HCT116 (cell line): ENCODE measurements around the gene CNNM4. TPM values are rescaled to one million over a fixed set of nuclear protein-coding genes. Genes with fewer than 3 reads are reported as not detected.
A peak's percentile ranks its signal among the peaks of the same experiment; 100 is the strongest.

Source experiments
- ATAC-seq: fragments of 200-7000 bp; cut with Tn5 transposase; 2 replicates; pipeline ENCODE4 v1.9.1; 2020; ENCODE audit warnings: mild to moderate bottlenecking, moderate library complexity
- BruUV-seq: library from RNA; stranded (reverse); fragments of 400-500 nt; replicated peaks from 2 replicates; lab custom pipeline; 2021; lab: Mats Ljungman, UMichigan
- CTCF ChIA-PET: fragments of 300-600 bp; sonication (Branson Sonifier 250); formaldehyde crosslinking; loops from one replicate; lab custom pipeline; 2021; ENCODE audit warnings: antibody characterized with exemption; lab: Charles Lee
- POLR2A ChIA-PET: fragments of 300-600, 350-600 bp; sonication (Branson Sonifier 250); formaldehyde crosslinking; loops from one replicate; lab custom pipeline; 2021; ENCODE audit warnings: antibody characterized with exemption; lab: Charles Lee
- RAD21 ChIA-PET, 2 experiments: fragments of 300-600 bp; sonication (Branson Sonifier 250); formaldehyde crosslinking; loops; one replicate each; lab custom pipeline; 2023; ENCODE audit warnings: low total read pairs in 2 of 2; ENCODE audit not compliant: uncharacterized antibody in 2 of 2, unreplicated experiment in 2 of 2, low non-redundant PET in 1 of 2; lab: Charles Lee
- DNase-seq: peaks from one replicate; pipeline ENCODE4 v3.0.0-alpha.2; 2010; ENCODE audit warnings: low read depth, low spot score
- H2AFZ ChIP-seq: fragments of 200-600 bp; shearing (Covaris generic), sonication (generic); 2 replicates; pipeline ENCODE4 v1.6.1; 2017; ENCODE audit warnings: low read depth, mixed run types, mixed read lengths, antibody characterized with exemption, low read length; ENCODE audit not compliant: poor library complexity, severe bottlenecking
- H3K27ac ChIP-seq: 2 replicates; pipeline ENCODE4 v1.5.1; 2012; ENCODE audit warnings: low read depth, low read length
- H3K27me3 ChIP-seq: fragments of 200-600 bp; sonication (generic); 2 replicates; pipeline ENCODE4 v1.6.1; 2016; ENCODE audit warnings: mixed run types, low read length, mixed read lengths; ENCODE audit not compliant: insufficient read depth
- H3K36me3 ChIP-seq, 2 experiments: fragments of 200-500 bp in 1 of 2; fragments of 200-600 bp in 1 of 2; sonication (Bioruptor generic) in 1 of 2; sonication (generic) in 1 of 2; 2 replicates each; pipeline versions ENCODE4 v1.5.1 to v1.6.1; 2014 to 2016; ENCODE audit warnings: low read length in 2 of 2, inconsistent platforms in 1 of 2, mixed read lengths in 1 of 2, mixed run types in 1 of 2; ENCODE audit not compliant: insufficient read depth in 2 of 2, control insufficient read depth in 1 of 2
- H3K4me1 ChIP-seq, 2 experiments: fragments of 200-600 bp in 1 of 2; sonication (generic) in 1 of 2; 2 replicates each; pipeline versions ENCODE4 v1.5.1 to v1.6.1; 2012 to 2017; ENCODE audit warnings: low read length in 2 of 2, inconsistent platforms in 1 of 2, mild to moderate bottlenecking in 1 of 2, mixed read lengths in 1 of 2, mixed run types in 1 of 2, moderate library complexity in 1 of 2; ENCODE audit not compliant: insufficient read depth in 2 of 2, control insufficient read depth in 1 of 2
- H3K4me2 ChIP-seq: fragments of 200-600 bp; sonication (generic); 2 replicates; pipeline ENCODE4 v1.6.1; 2017; ENCODE audit warnings: mixed run types, low read length, mixed read lengths
- H3K4me3 ChIP-seq, 2 experiments: fragments of 200-600 bp in 1 of 2; sonication (generic) in 1 of 2; replicated peaks in 1 of 2; 2 replicates each; pipeline ENCODE4 v1.5.1; 2011 to 2016; ENCODE audit warnings: low read length in 2 of 2, control low read depth in 1 of 2, low read depth in 1 of 2, mild to moderate bottlenecking in 1 of 2, mixed read lengths in 1 of 2, mixed run types in 1 of 2
- H3K79me2 ChIP-seq: fragments of 200-600 bp; sonication (generic); 2 replicates; pipeline ENCODE4 v1.6.1; 2017; ENCODE audit warnings: mild to moderate bottlenecking, mixed run types, low read length, moderate library complexity, mixed read lengths; ENCODE audit not compliant: insufficient read depth
- H3K9ac ChIP-seq: fragments of 200-600 bp; sonication (generic); 2 replicates; pipeline ENCODE4 v1.6.1; 2016; ENCODE audit warnings: low read length, mixed read lengths
- H3K9me2 ChIP-seq: fragments of 200-600 bp; sonication (generic), shearing (Covaris generic); 2 replicates; pipeline ENCODE4 v1.6.1; 2017; ENCODE audit warnings: mixed run types, mild to moderate bottlenecking, moderate library complexity; ENCODE audit not compliant: insufficient read depth
- H3K9me3 ChIP-seq, 2 experiments: fragments of 200-500 bp in 1 of 2; fragments of 200-600 bp in 1 of 2; sonication (Bioruptor generic) in 1 of 2; sonication (generic) in 1 of 2; 2 replicates each; pipeline ENCODE4 v1.6.1; 2014 to 2017; ENCODE audit warnings: low read length in 2 of 2, mixed read lengths in 2 of 2, inconsistent platforms in 1 of 2, low read depth in 1 of 2, mild to moderate bottlenecking in 1 of 2, mixed run types in 1 of 2, moderate library complexity in 1 of 2; ENCODE audit not compliant: control insufficient read depth in 1 of 2, insufficient read depth in 1 of 2
- H4K20me1 ChIP-seq: fragments of 200-600 bp; sonication (generic), shearing (Covaris generic); 2 replicates; pipeline ENCODE4 v1.6.1; 2017; ENCODE audit warnings: mixed run types, mild to moderate bottlenecking, moderate library complexity; ENCODE audit not compliant: insufficient read depth
- ATF3 ChIP-seq: IDR thresholded peaks from 2 replicates; pipeline ENCODE4 v1.6.1; 2012
- CTCF ChIP-seq, 3 experiments: fragments of 200-600 bp in 1 of 3; sonication (generic) in 1 of 3; IDR thresholded peaks in 2 of 3; conservative IDR thresholded peaks in 1 of 3; 2 replicates each; pipeline ENCODE4 v1.5.1; 2012 to 2017; ENCODE audit warnings: low read depth in 2 of 3, low read length in 2 of 3, antibody characterized with exemption in 1 of 3, borderline replicate concordance in 1 of 3, control low read depth in 1 of 3, mild to moderate bottlenecking in 1 of 3, mixed read lengths in 1 of 3, mixed run types in 1 of 3, moderate library complexity in 1 of 3; ENCODE audit not compliant: insufficient read depth in 1 of 3
- EGR1 ChIP-seq: IDR thresholded peaks from 2 replicates; pipeline ENCODE4 v1.6.1; 2012; ENCODE audit warnings: low read depth
- ELF1 ChIP-seq: IDR thresholded peaks from 2 replicates; pipeline ENCODE4 v1.6.1; 2012; ENCODE audit warnings: low read depth, borderline replicate concordance
- EZH2 ChIP-seq: fragments of 200-600 bp; sonication (generic); IDR thresholded peaks from 2 replicates; pipeline ENCODE4 v1.6.1; 2017; ENCODE audit warnings: antibody characterized with exemption, mixed run types
- FOSL1 ChIP-seq: IDR thresholded peaks from 2 replicates; pipeline ENCODE4 v1.6.1; 2012; ENCODE audit warnings: low read depth
- JUND ChIP-seq: IDR thresholded peaks from 2 replicates; pipeline ENCODE4 v1.6.1; 2012
- MAX ChIP-seq: IDR thresholded peaks from 2 replicates; pipeline ENCODE4 v1.6.1; 2012
- POLR2AphosphoS5 ChIP-seq: IDR thresholded peaks from 2 replicates; pipeline ENCODE4 v1.6.1; 2011; ENCODE audit warnings: mild to moderate bottlenecking, low read depth, low read length, moderate library complexity
- RAD21 ChIP-seq: IDR thresholded peaks from 2 replicates; pipeline ENCODE4 v1.6.1; 2012; ENCODE audit warnings: low read depth, mild to moderate bottlenecking
- REST ChIP-seq: IDR thresholded peaks from 2 replicates; pipeline ENCODE4 v1.6.1; 2012; ENCODE audit warnings: low read depth
- SP1 ChIP-seq: IDR thresholded peaks from 2 replicates; pipeline ENCODE4 v1.6.1; 2012; ENCODE audit warnings: low read depth
- ZBTB33 ChIP-seq: IDR thresholded peaks from 2 replicates; pipeline ENCODE4 v1.6.1; 2011; ENCODE audit warnings: mild to moderate bottlenecking, low read length, moderate library complexity; ENCODE audit not compliant: insufficient replicate concordance; ENCODE audit errors: extremely low read depth
- ZNF274 ChIP-seq: fragments of 200-500 bp; sonication (Bioruptor generic); IDR thresholded peaks from 2 replicates; pipeline ENCODE4 v1.6.1; 2014; ENCODE audit warnings: mild to moderate bottlenecking, low read depth, low read length, inconsistent platforms
- intact Hi-C: fragments of 100-400 bp; cut with micrococcal nuclease; formaldehyde crosslinking; loops from 2 replicates; pipeline ENCODE4 v1.10.0; 2022
- total RNA-seq: library from RNA; stranded (reverse); gene quantifications from one replicate; pipeline ENCODE4 v1.2.1, GENCODE V29; 2021; ENCODE audit not compliant: unreplicated experiment

The CNNM4 gene
- total RNA-seq, 1 experiment from 2014 or later = 7.9 TPM

- Histone ChIP-seq H3K27me3 (no peaks in the 10 kb centered on the region), H3K27ac (peak overlapping the region; percentile 30; the same call in 1 of the 2 replicates), H3K4me2 (peak overlapping the region; percentile 97), H3K36me3 (peaks cover 0 to 9% of the 10 kb centered on the region in 2 experiments; a peak in 1 of 4 replicates), H3K9ac (peak overlapping the region; percentile 74), H2AFZ (peak overlapping the region; percentile 35), H3K9me2 (no peaks in the 10 kb centered on the region), H4K20me1 (no peaks in the 10 kb centered on the region), H3K9me3 (no peaks in the 10 kb centered on the region), H3K4me3 (peak overlapping the region; percentile 67 to 79)
- intact Hi-C loops = loop anchor here (2.0 kb wide), 1 partner anchor 53 kb away; no protein-coding TSS in a partner anchor
- POLR2A ChIA-PET = interaction anchor here (0.5 to 1.0 kb wide), 4 partner anchors 9 to 381 kb away, joined by 3 to 4 read pairs (median 3); no protein-coding TSS in a partner anchor
- no peak for DNase-seq
- TSS peak; percentile 77 for BruUV-seq
- ATAC-seq = no peak
- no peak for TF ChIP-seq CTCF (IDR thresholded peaks at IDR 0.05 in 2 of 3, conservative IDR thresholded peaks at IDR 0.05 in 1 of 3; ENCODE audit: borderline replicate concordance in 1 of 3, insufficient read depth in 1 of 3, low read depth in 2 of 3, low read length in 2 of 3)
- TF ChIP-seq EZH2 = no peak
- no peak for TF ChIP-seq POLR2AphosphoS5
- TF ChIP-seq ELF1 = no peak
- no peak for TF ChIP-seq RAD21
- no peak for TF ChIP-seq JUND
- TF ChIP-seq MAX = no peak
- no peak for TF ChIP-seq SP1
- no peak for TF ChIP-seq ZBTB33
- no peak for TF ChIP-seq ATF3
- TF ChIP-seq REST = no peak
- no peak for TF ChIP-seq FOSL1
- TF ChIP-seq ZNF274 = no peak
- no peak for TF ChIP-seq EGR1
- TF ChIP-seq, all 23 proteins: peak for 0
- Histone ChIP-seq H3K4me1 (peaks cover 11 to 21% of the 10 kb centered on the region in 2 experiments), H3K79me2 (peaks cover 36% of the 10 kb centered on the region)
- ChIA-PET RAD21 (interaction anchor here in 1 of 2 experiments (0.6 kb wide), 1 partner anchor 136 kb away, joined by 3 read pairs; no protein-coding TSS in a partner anchor), CTCF (interaction anchor here (0.7 to 1.9 kb wide), 6 partner anchors 15 to 297 kb away, joined by 3 to 8 read pairs (median 5); partner anchors contain the start of genes ANKRD36 and ANKRD39)
Measured at GRCh38 chr2:96815326-96816126, 54.8 kb downstream of the CNNM4 start.
